ENCODE data around the gene SORBS1. TPM values are rescaled to one million over a fixed set of nuclear protein-coding genes. Genes with fewer than 3 reads are reported as not detected.

SORBS1 gene
- total RNA-seq, 2 experiments from 2014 or later, result 0.56 to 0.74 TPM

GRCh38 chr10:95435548-95436279, 125.5 kb downstream of the SORBS1 start:
- ChIA-PET CTCF (no interaction called here), POLR2A (no interaction called here)
- no peak overlapping the region for H3K27ac Mint-ChIP-seq
- peaks cover 3% of the 10 kb centered on the region for H3K27me3 Mint-ChIP-seq
- H3K4me3 Mint-ChIP-seq, result no peak overlapping the region
- H3K9me3 Mint-ChIP-seq, result no peaks in the 10 kb centered on the region
- peaks cover 3% of the 10 kb centered on the region for H3K4me1 Mint-ChIP-seq
- H3K36me3 Mint-ChIP-seq (ENCODE audit: low read depth), result no peaks in the 10 kb centered on the region
- no peak for DNase-seq

GRCh38 chr10:95434583-95434982, 126.6 kb downstream of the SORBS1 start:
- POLR2A ChIA-PET, result no interaction called here
- CTCF ChIA-PET, result no interaction called here
- Mint-ChIP-seq H3K4me1 (no peaks in the 10 kb centered on the region), H3K36me3 (ENCODE audit: low read depth) (no peaks in the 10 kb centered on the region), H3K9me3 (no peaks in the 10 kb centered on the region), H3K4me3 (no peak overlapping the region), H3K27ac (no peak overlapping the region), H3K27me3 (no peaks in the 10 kb centered on the region)
- no peak for DNase-seq

- no peak overlapping the region for H3K4me3 Mint-ChIP-seq
- ChIA-PET POLR2A (no interaction called here), CTCF (interaction anchor here (0.8 to 3.6 kb wide), 8 partner anchors 9 to 262 kb away, joined by 3 to 20 read pairs (median 6); partner anchors contain the start of gene TCTN3)
Observed at GRCh38 chr10:95431900-95432342, 129.2 kb downstream of the SORBS1 start.

GRCh38 chr10:95430231-95430951, 130.8 kb downstream of the SORBS1 start:
- Mint-ChIP-seq H3K9me3 (no peaks in the 10 kb centered on the region), H3K36me3 (ENCODE audit: low read depth) (no peaks in the 10 kb centered on the region), H3K27me3 (peaks cover 2% of the 10 kb centered on the region), H3K4me3 (no peak overlapping the region), H3K27ac (no peak overlapping the region), H3K4me1 (no peaks in the 10 kb centered on the region)
- DNase-seq, result peak; percentile 58
- ChIA-PET POLR2A (no interaction called here), CTCF (interaction anchor here (0.6 to 3.6 kb wide), 20 partner anchors 9 to 906 kb away, joined by 3 to 20 read pairs (median 5); no protein-coding TSS in a partner anchor)

More at GRCh38 chr10:95431900-95432342, 129.2 kb downstream of the SORBS1 start:
- H3K27me3 Mint-ChIP-seq, result no peaks in the 10 kb centered on the region
- no peak overlapping the region for H3K27ac Mint-ChIP-seq
- DNase-seq, result no peak
- H3K36me3 Mint-ChIP-seq (ENCODE audit: low read depth), result no peaks in the 10 kb centered on the region
- no peaks in the 10 kb centered on the region for H3K4me1 Mint-ChIP-seq
- H3K9me3 Mint-ChIP-seq, result no peaks in the 10 kb centered on the region

GRCh38 chr10:95429639-95430038, 131.5 kb downstream of the SORBS1 start:
- CTCF ChIA-PET, result interaction anchor here (1.2 to 3.6 kb wide), 7 partner anchors 9 to 175 kb away, joined by 3 to 20 read pairs (median 8); no protein-coding TSS in a partner anchor
- POLR2A ChIA-PET, result no interaction called here
- H3K27me3 Mint-ChIP-seq, result peaks cover 4% of the 10 kb centered on the region
- no peaks in the 10 kb centered on the region for H3K36me3 Mint-ChIP-seq (ENCODE audit: low read depth)
- H3K27ac Mint-ChIP-seq, result no peak overlapping the region
- no peaks in the 10 kb centered on the region for H3K4me1 Mint-ChIP-seq
- H3K4me3 Mint-ChIP-seq, result no peak overlapping the region
- H3K9me3 Mint-ChIP-seq, result no peaks in the 10 kb centered on the region
- DNase-seq, result no peak

- H3K9me3 Mint-ChIP-seq, result no peaks in the 10 kb centered on the region
- no peak overlapping the region for H3K27ac Mint-ChIP-seq
- H3K36me3 Mint-ChIP-seq (ENCODE audit: low read depth), result no peaks in the 10 kb centered on the region
- H3K4me1 Mint-ChIP-seq, result no peaks in the 10 kb centered on the region
- H3K27me3 Mint-ChIP-seq, result peaks cover 4% of the 10 kb centered on the region
- H3K4me3 Mint-ChIP-seq, result no peak overlapping the region
- ChIA-PET CTCF (interaction anchor here (0.9 to 2.4 kb wide), 3 partner anchors 12 to 54 kb away, joined by 3 to 10 read pairs (median 3); no protein-coding TSS in a partner anchor), POLR2A (no interaction called here)
- no peak for DNase-seq
Observed at GRCh38 chr10:95428701-95429100, 132.5 kb downstream of the SORBS1 start.

GRCh38 chr10:95426482-95426881, 134.7 kb downstream of the SORBS1 start:
- H3K27me3 Mint-ChIP-seq, result peaks cover 4% of the 10 kb centered on the region
- ChIA-PET CTCF (interaction anchor here (1.1 to 1.2 kb wide), 2 partner anchors 9 to 52 kb away, joined by 3 read pairs; no protein-coding TSS in a partner anchor), POLR2A (no interaction called here)
- no peaks in the 10 kb centered on the region for H3K4me1 Mint-ChIP-seq
- H3K36me3 Mint-ChIP-seq (ENCODE audit: low read depth), result no peaks in the 10 kb centered on the region
- H3K4me3 Mint-ChIP-seq, result no peak overlapping the region
- no peaks in the 10 kb centered on the region for H3K9me3 Mint-ChIP-seq
- DNase-seq, result no peak
- no peak overlapping the region for H3K27ac Mint-ChIP-seq

GRCh38 chr10:95425592-95426465, 135.3 kb downstream of the SORBS1 start:
- H3K27me3 Mint-ChIP-seq, result peaks cover 6% of the 10 kb centered on the region
- H3K27ac Mint-ChIP-seq, result no peak overlapping the region
- no peaks in the 10 kb centered on the region for H3K4me1 Mint-ChIP-seq
- no peak for DNase-seq
- ChIA-PET CTCF (interaction anchor here (1.1 to 1.2 kb wide), 3 partner anchors 8 to 52 kb away, joined by 3 to 5 read pairs (median 3); no protein-coding TSS in a partner anchor), POLR2A (no interaction called here)
- no peak overlapping the region for H3K4me3 Mint-ChIP-seq
- no peaks in the 10 kb centered on the region for H3K9me3 Mint-ChIP-seq
- no peaks in the 10 kb centered on the region for H3K36me3 Mint-ChIP-seq (ENCODE audit: low read depth)

GRCh38 chr10:95423164-95424005, 137.8 kb downstream of the SORBS1 start:
- no peaks in the 10 kb centered on the region for H3K36me3 Mint-ChIP-seq (ENCODE audit: low read depth)
- peaks cover 6% of the 10 kb centered on the region for H3K27me3 Mint-ChIP-seq
- DNase-seq, result no peak
- no peak overlapping the region for H3K4me3 Mint-ChIP-seq
- CTCF ChIA-PET, result interaction anchor here (0.5 kb wide), 1 partner anchor 35 kb away, joined by 3 read pairs; no protein-coding TSS in a partner anchor
- H3K27ac Mint-ChIP-seq, result no peak overlapping the region
- no peaks in the 10 kb centered on the region for H3K4me1 Mint-ChIP-seq
- POLR2A ChIA-PET, result no interaction called here
- H3K9me3 Mint-ChIP-seq, result no peaks in the 10 kb centered on the region

- Mint-ChIP-seq H3K4me3 (no peak overlapping the region), H3K4me1 (no peaks in the 10 kb centered on the region), H3K36me3 (ENCODE audit: low read depth) (no peaks in the 10 kb centered on the region), H3K27me3 (peaks cover 6% of the 10 kb centered on the region), H3K9me3 (no peaks in the 10 kb centered on the region), H3K27ac (no peak overlapping the region)
- ChIA-PET POLR2A (no interaction called here), CTCF (interaction anchor here (4.2 kb wide), 1 partner anchor 9 kb away, joined by 20 read pairs; no protein-coding TSS in a partner anchor)
- no peak for DNase-seq
Observed at GRCh38 chr10:95422233-95422632, 138.9 kb downstream of the SORBS1 start.

GRCh38 chr10:95421782-95422181, 139.4 kb downstream of the SORBS1 start:
- CTCF ChIA-PET, result interaction anchor here (4.2 kb wide), 1 partner anchor 9 kb away, joined by 20 read pairs; no protein-coding TSS in a partner anchor
- no peaks in the 10 kb centered on the region for H3K4me1 Mint-ChIP-seq
- no peak overlapping the region for H3K27ac Mint-ChIP-seq
- POLR2A ChIA-PET, result no interaction called here
- H3K4me3 Mint-ChIP-seq, result no peak overlapping the region
- no peaks in the 10 kb centered on the region for H3K36me3 Mint-ChIP-seq (ENCODE audit: low read depth)
- peaks cover 6% of the 10 kb centered on the region for H3K27me3 Mint-ChIP-seq
- no peaks in the 10 kb centered on the region for H3K9me3 Mint-ChIP-seq
- no peak for DNase-seq

- Mint-ChIP-seq H3K4me1 (no peaks in the 10 kb centered on the region), H3K27me3 (peaks cover 3% of the 10 kb centered on the region), H3K36me3 (ENCODE audit: low read depth) (no peaks in the 10 kb centered on the region), H3K4me3 (no peak overlapping the region), H3K27ac (no peak overlapping the region), H3K9me3 (no peaks in the 10 kb centered on the region)
- CTCF ChIA-PET, result interaction anchor here (0.6 to 4.2 kb wide), 3 partner anchors 12 to 89 kb away, joined by 3 to 20 read pairs (median 3); no protein-coding TSS in a partner anchor
- no peak for DNase-seq
- POLR2A ChIA-PET, result no interaction called here
Observed at GRCh38 chr10:95419399-95419798, 141.8 kb downstream of the SORBS1 start.

Measured in activated CD4-positive, alpha-beta T cell treated with anti-CD3 and anti-CD28 coated beads, Interleukin-2, amount 10 ng/mL, durations not matched to agents 7 days and 5 days (primary cell).